Measurements from ENCODE around the gene CAMK1G. TPM values are rescaled to one million over a fixed set of nuclear protein-coding genes. Genes with fewer than 3 reads are reported as not detected.

Gene CAMK1G
- polyA plus RNA-seq, 4 donors = 0.10 to 0.37 TPM; not detected in 2

DNA sequence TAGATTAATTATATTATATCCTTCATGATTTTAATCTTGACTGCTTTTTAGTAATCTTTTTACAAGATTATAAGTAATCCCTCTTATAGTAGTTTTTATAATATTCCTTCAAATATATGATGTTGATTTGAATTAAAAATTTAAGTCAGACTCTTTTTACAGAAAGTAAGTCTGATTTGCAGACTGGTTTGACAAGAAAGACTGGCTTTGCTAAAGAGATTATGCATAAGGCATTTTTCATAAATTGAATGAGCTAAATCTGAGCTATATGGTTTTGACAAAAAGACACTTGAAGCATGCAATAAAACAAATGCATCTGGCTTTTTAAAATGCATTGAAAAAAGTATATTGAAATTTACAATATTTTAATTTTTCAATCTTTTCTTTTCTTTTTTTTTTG, 26.3 kb upstream of the CAMK1G start:
- no peak for DNase-seq
- H3K36me3 ChIP-seq (ENCODE audit: control insufficient read depth in 3 of 3, insufficient read depth in 2 of 3, low read depth in 1 of 3, low read length in 3 of 3) = no peaks in the 10 kb centered on the region
- FAIRE-seq = no peak
- no peaks in the 10 kb centered on the region for H3K27me3 ChIP-seq (ENCODE audit: control insufficient read depth in 3 of 3, insufficient read depth in 3 of 3, low read length in 3 of 3)
- H3K4me1 ChIP-seq (ENCODE audit: control insufficient read depth in 3 of 3, insufficient read depth in 2 of 3, low read depth in 1 of 3, low read length in 2 of 3) = no peaks in the 10 kb centered on the region
- H3K27ac ChIP-seq (ENCODE audit: low read depth in 1 of 3, low read length in 2 of 3) = no peak overlapping the region
- H3K9me3 ChIP-seq (ENCODE audit: control insufficient read depth in 2 of 2, insufficient read depth in 1 of 2, low read depth in 1 of 2, low read length in 1 of 2) = no peaks in the 10 kb centered on the region
- no peak overlapping the region for H3K4me3 ChIP-seq (ENCODE audit: low read depth in 1 of 3, low read length in 3 of 3)

- H3K9me3 ChIP-seq (ENCODE audit: control insufficient read depth in 2 of 2, insufficient read depth in 1 of 2, low read depth in 1 of 2, low read length in 1 of 2) = no peaks in the 10 kb centered on the region
- no peak overlapping the region for H3K27ac ChIP-seq (ENCODE audit: low read depth in 1 of 3, low read length in 2 of 3)
- 72 to 78% (median 75%) methylated on average over 3 of the region's 3 CpGs for WGBS, 3 donors
- H3K4me3 ChIP-seq (ENCODE audit: low read depth in 1 of 3, low read length in 3 of 3) = no peak overlapping the region
- FAIRE-seq (no peak), DNase-seq (no peak)
- no peaks in the 10 kb centered on the region for H3K36me3 ChIP-seq (ENCODE audit: control insufficient read depth in 3 of 3, insufficient read depth in 2 of 3, low read depth in 1 of 3, low read length in 3 of 3)
- no peaks in the 10 kb centered on the region for H3K4me1 ChIP-seq (ENCODE audit: control insufficient read depth in 3 of 3, insufficient read depth in 2 of 3, low read depth in 1 of 3, low read length in 2 of 3)
- no peaks in the 10 kb centered on the region for H3K27me3 ChIP-seq (ENCODE audit: control insufficient read depth in 3 of 3, insufficient read depth in 3 of 3, low read length in 3 of 3)
These were observed 23.0 kb upstream of the CAMK1G start for GRCh38 chr1:209560529-209560928.

GRCh38 chr1:209560952-209561351, 22.6 kb upstream of the CAMK1G start:
- Histone ChIP-seq H3K36me3 (ENCODE audit: control insufficient read depth in 3 of 3, insufficient read depth in 2 of 3, low read depth in 1 of 3, low read length in 3 of 3) (no peaks in the 10 kb centered on the region), H3K4me1 (ENCODE audit: control insufficient read depth in 3 of 3, insufficient read depth in 2 of 3, low read depth in 1 of 3, low read length in 2 of 3) (no peaks in the 10 kb centered on the region), H3K27ac (ENCODE audit: low read depth in 1 of 3, low read length in 2 of 3) (no peak overlapping the region), H3K9me3 (ENCODE audit: control insufficient read depth in 2 of 2, insufficient read depth in 1 of 2, low read depth in 1 of 2, low read length in 1 of 2) (no peaks in the 10 kb centered on the region), H3K4me3 (ENCODE audit: low read depth in 1 of 3, low read length in 3 of 3) (no peak overlapping the region), H3K27me3 (ENCODE audit: control insufficient read depth in 3 of 3, insufficient read depth in 3 of 3, low read length in 3 of 3) (no peaks in the 10 kb centered on the region)
- FAIRE-seq = no peak
- no peak for DNase-seq
- 89 to 91% (median 91%) methylated on average over 10 of the region's 10 CpGs for WGBS, 3 donors

- no peak for DNase-seq
- no peaks in the 10 kb centered on the region for H3K27me3 ChIP-seq (ENCODE audit: control insufficient read depth in 3 of 3, insufficient read depth in 3 of 3, low read length in 3 of 3)
- H3K36me3 ChIP-seq (ENCODE audit: control insufficient read depth in 3 of 3, insufficient read depth in 2 of 3, low read depth in 1 of 3, low read length in 3 of 3) = no peaks in the 10 kb centered on the region
- no peaks in the 10 kb centered on the region for H3K4me1 ChIP-seq (ENCODE audit: control insufficient read depth in 3 of 3, insufficient read depth in 2 of 3, low read depth in 1 of 3, low read length in 2 of 3)
- no peak for FAIRE-seq
- no peaks in the 10 kb centered on the region for H3K9me3 ChIP-seq (ENCODE audit: control insufficient read depth in 2 of 2, insufficient read depth in 1 of 2, low read depth in 1 of 2, low read length in 1 of 2)
- no peak overlapping the region for H3K4me3 ChIP-seq (ENCODE audit: low read depth in 1 of 3, low read length in 3 of 3)
- WGBS, 3 donors = 72 to 74% (median 73%) methylated on average over 6 of the region's 6 CpGs
- no peak overlapping the region for H3K27ac ChIP-seq (ENCODE audit: low read depth in 1 of 3, low read length in 2 of 3)
These were observed 22.0 kb upstream of the CAMK1G start for GRCh38 chr1:209561532-209561931.

DNA sequence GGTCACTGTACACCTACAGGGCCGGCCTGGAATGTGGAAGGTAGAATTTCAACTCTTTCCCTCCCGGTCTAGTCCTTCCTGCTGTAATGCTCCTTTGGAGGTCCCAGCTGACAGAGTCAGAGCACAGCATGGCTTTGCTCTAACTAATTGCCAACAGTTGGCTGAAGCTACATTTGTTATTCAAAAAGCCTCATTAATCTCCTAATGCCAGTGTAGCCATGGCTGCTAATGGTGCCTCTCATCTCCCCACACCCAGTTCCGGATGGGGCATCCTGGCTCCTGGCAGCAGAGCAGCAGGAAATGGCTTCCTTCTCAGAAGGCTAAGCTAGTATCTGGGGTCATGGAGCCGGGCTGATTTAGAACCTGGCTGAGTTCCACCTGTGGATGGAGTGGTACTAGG, 18.7 kb upstream of the CAMK1G start:
- DNase-seq (no peak), FAIRE-seq (no peak)
- Histone ChIP-seq H3K36me3 (ENCODE audit: control insufficient read depth in 3 of 3, insufficient read depth in 2 of 3, low read depth in 1 of 3, low read length in 3 of 3) (no peaks in the 10 kb centered on the region), H3K4me1 (ENCODE audit: control insufficient read depth in 3 of 3, insufficient read depth in 2 of 3, low read depth in 1 of 3, low read length in 2 of 3) (no peaks in the 10 kb centered on the region), H3K9me3 (ENCODE audit: control insufficient read depth in 2 of 2, insufficient read depth in 1 of 2, low read depth in 1 of 2, low read length in 1 of 2) (no peaks in the 10 kb centered on the region), H3K4me3 (ENCODE audit: low read depth in 1 of 3, low read length in 3 of 3) (no peak overlapping the region), H3K27ac (ENCODE audit: low read depth in 1 of 3, low read length in 2 of 3) (no peak overlapping the region), H3K27me3 (ENCODE audit: control insufficient read depth in 3 of 3, insufficient read depth in 3 of 3, low read length in 3 of 3) (peaks cover 0 to 3% (median under 1%) of the 10 kb centered on the region in 3 donors)
- 56 to 70% (median 60%) methylated on average over 4 of the region's 4 CpGs for WGBS, 3 donors

DNA sequence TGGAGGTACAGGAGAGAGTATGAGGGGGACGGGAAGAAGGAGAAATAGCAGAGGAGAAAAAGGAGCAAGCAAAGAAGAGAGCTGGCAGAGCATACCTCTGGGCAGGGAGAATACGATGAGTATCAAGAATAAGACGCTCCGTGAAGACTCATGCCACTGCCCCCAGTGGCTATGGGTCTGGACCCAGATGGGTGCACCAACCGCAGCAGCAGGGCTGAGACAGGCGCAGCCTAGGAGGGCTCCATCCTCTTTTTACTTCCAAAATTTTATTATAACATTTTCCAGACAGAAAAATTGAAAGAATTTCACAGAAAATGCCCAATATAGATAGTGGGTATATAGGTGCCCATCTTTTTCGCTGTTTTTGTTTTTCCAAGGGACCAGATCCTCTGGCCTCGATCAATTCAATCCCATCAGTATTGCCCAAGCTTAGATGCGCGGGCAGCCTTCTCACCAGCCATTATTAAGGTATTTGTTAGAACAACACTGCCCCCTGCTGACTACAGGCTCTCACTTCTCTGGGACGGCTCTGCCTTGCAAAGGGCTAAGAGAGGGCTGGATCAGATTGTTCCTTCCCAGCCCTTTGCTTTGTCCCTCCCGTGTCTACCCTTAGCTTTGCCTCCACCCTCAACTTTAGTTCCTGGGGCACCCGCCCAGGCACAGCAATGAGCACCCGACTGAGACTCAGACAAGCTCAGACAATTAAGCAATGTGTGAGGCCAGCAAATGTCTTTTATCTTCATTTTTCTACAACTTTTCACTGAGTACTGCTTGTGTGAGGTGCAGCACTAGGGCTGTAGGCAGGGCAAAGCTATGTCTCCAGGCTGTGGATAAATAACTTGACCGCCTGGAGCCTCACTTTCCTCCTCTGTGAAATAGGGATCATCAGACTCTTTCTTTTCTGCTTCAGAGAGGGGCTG, 17.5 kb upstream of the CAMK1G start:
- WGBS, 3 donors = 30 to 36% (median 33%) methylated on average over 15 of the region's 15 CpGs
- Histone ChIP-seq H3K27ac (ENCODE audit: low read depth in 1 of 3, low read length in 2 of 3) (no peak overlapping the region), H3K36me3 (ENCODE audit: control insufficient read depth in 3 of 3, insufficient read depth in 2 of 3, low read depth in 1 of 3, low read length in 3 of 3) (no peaks in the 10 kb centered on the region), H3K4me3 (ENCODE audit: low read depth in 1 of 3, low read length in 3 of 3) (no peak overlapping the region), H3K4me1 (ENCODE audit: control insufficient read depth in 3 of 3, insufficient read depth in 2 of 3, low read depth in 1 of 3, low read length in 2 of 3) (no peaks in the 10 kb centered on the region), H3K9me3 (ENCODE audit: control insufficient read depth in 2 of 2, insufficient read depth in 1 of 2, low read depth in 1 of 2, low read length in 1 of 2) (no peaks in the 10 kb centered on the region), H3K27me3 (ENCODE audit: control insufficient read depth in 3 of 3, insufficient read depth in 3 of 3, low read length in 3 of 3) (peaks cover 0 to 11% (median 3%) of the 10 kb centered on the region in 3 donors)
- FAIRE-seq = no peak
- peak; percentile 82 to 89 for DNase-seq

GRCh38 chr1:209567698-209568175, 15.8 kb upstream of the CAMK1G start:
- WGBS, 3 donors = 40 to 52% (median 41%) methylated on average over 1 of the region's 1 CpG
- peaks cover 0 to 11% (median 3%) of the 10 kb centered on the region in 3 donors for H3K27me3 ChIP-seq (ENCODE audit: control insufficient read depth in 3 of 3, insufficient read depth in 3 of 3, low read length in 3 of 3)
- H3K36me3 ChIP-seq (ENCODE audit: control insufficient read depth in 3 of 3, insufficient read depth in 2 of 3, low read depth in 1 of 3, low read length in 3 of 3) = no peaks in the 10 kb centered on the region
- FAIRE-seq (no peak), DNase-seq (no peak)
- H3K4me3 ChIP-seq (ENCODE audit: low read depth in 1 of 3, low read length in 3 of 3) = no peak overlapping the region
- no peaks in the 10 kb centered on the region for H3K9me3 ChIP-seq (ENCODE audit: control insufficient read depth in 2 of 2, insufficient read depth in 1 of 2, low read depth in 1 of 2, low read length in 1 of 2)
- no peak overlapping the region for H3K27ac ChIP-seq (ENCODE audit: low read depth in 1 of 3, low read length in 2 of 3)
- no peaks in the 10 kb centered on the region for H3K4me1 ChIP-seq (ENCODE audit: control insufficient read depth in 3 of 3, insufficient read depth in 2 of 3, low read depth in 1 of 3, low read length in 2 of 3)

DNA sequence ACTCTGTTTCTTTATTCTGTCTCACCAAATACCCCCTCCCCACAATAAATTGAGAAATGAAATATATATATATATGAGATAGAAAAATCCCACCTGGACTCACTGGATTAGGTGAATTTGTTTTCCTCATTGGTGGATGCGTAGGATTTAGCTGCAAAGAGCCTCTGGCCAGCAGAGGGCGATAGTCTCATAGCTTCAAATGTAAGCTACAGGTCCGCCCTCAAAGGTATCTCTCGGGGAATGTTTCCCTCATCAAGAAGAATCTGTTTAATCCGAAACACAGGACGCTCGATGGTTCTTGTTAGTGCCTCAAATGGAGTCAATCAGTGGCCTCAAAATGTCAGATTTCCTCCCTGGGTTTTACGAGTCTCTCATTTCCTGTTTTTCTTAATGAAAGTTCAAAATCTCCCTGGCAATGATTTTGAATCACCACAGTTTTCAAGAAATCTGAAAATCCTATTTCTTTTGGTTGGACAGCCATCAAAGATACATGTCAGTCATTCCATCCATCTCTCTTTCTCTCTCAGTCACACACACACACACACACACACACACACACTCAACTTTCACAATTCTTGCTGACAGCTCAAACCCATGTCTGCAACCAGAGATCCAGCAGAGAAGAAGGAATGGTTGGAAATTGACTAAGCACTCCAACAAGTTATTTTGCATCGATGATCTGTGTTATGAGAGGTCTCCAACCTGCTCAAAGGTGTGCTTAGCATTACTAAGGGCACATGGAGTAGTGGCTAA, 13.9 kb upstream of the CAMK1G start:
- FAIRE-seq (no peak), DNase-seq (peak; percentile 74 to 86)
- Histone ChIP-seq H3K4me3 (ENCODE audit: low read depth in 1 of 3, low read length in 3 of 3) (no peak overlapping the region), H3K27me3 (ENCODE audit: control insufficient read depth in 3 of 3, insufficient read depth in 3 of 3, low read length in 3 of 3) (peaks cover 0 to 16% (median 3%) of the 10 kb centered on the region in 3 donors), H3K36me3 (ENCODE audit: control insufficient read depth in 3 of 3, insufficient read depth in 2 of 3, low read depth in 1 of 3, low read length in 3 of 3) (no peaks in the 10 kb centered on the region), H3K27ac (ENCODE audit: low read depth in 1 of 3, low read length in 2 of 3) (no peak overlapping the region), H3K4me1 (ENCODE audit: control insufficient read depth in 3 of 3, insufficient read depth in 2 of 3, low read depth in 1 of 3, low read length in 2 of 3) (no peaks in the 10 kb centered on the region), H3K9me3 (ENCODE audit: control insufficient read depth in 2 of 2, insufficient read depth in 1 of 2, low read depth in 1 of 2, low read length in 1 of 2) (no peaks in the 10 kb centered on the region)
- 6 to 12% (median 9%) methylated on average over 9 of the region's 9 CpGs for WGBS, 3 donors

Data from small intestine (tissue), 7 donors.